Stimulated activated CD4-positive, alpha-beta T cell treated with anti-CD3 and anti-CD28 coated beads, Interleukin-12 subunit alpha, Interleukin-12 subunit beta, amount 100 ng/mL, for 4 hours (primary cell): ENCODE results near the gene HNRNPU.

Experiments used
- DNase-seq: peaks from one replicate; pipeline ENCODE4 v3.0.0-alpha.2; 2020

The HNRNPU gene

GRCh38 chr1:244862354-244862698 lies 2.0 kb downstream of the HNRNPU start:
- DNase-seq = no peak

GRCh38 chr1:244861683-244862082 lies 2.7 kb downstream of the HNRNPU start:
- no peak for DNase-seq

- no peak for DNase-seq
Measured at GRCh38 chr1:244860914-244861610, 3.3 kb downstream of the HNRNPU start.

- DNase-seq = no peak
Measured at GRCh38 chr1:244860078-244860477, 4.3 kb downstream of the HNRNPU start.

DNA sequence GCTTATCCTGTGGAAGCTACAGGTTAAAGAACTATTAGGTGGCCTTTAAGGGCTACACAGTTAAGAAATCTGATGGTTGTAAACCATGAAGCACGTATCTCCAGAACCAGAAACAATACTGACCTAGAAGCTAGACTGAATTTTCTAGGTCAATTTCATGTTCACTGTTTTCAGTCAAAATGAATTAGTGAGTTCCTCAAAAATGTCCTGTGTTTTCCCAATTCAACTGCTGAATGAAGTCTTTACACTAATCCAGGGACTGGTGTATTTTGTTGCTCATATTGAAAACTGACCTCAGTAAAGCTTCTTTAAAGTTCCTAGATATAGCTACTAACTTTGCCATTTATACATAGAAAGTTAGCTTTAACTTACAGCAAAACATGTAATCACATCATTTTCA lies 6.0 kb downstream of the HNRNPU start:
- DNase-seq = no peak

DNA sequence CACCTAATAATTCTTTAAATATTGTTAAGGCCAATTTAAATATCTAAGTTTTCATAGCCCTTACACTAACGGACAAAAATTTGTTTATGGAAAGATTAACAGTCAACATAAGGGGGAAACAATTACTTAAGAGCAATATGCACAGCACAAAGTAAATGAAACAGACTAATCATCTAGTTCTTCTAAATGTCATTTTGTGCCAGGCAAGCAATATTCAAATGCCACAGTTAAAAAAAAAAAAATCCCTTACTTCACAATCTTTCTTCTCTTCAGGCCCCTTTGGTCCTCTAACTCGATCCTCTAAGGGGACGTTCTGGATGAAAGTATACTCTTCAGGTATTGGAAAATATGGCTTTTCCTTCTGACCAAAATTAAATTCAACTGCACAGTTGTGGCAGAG lies 6.6 kb downstream of the HNRNPU start:
- no peak for DNase-seq

DNA sequence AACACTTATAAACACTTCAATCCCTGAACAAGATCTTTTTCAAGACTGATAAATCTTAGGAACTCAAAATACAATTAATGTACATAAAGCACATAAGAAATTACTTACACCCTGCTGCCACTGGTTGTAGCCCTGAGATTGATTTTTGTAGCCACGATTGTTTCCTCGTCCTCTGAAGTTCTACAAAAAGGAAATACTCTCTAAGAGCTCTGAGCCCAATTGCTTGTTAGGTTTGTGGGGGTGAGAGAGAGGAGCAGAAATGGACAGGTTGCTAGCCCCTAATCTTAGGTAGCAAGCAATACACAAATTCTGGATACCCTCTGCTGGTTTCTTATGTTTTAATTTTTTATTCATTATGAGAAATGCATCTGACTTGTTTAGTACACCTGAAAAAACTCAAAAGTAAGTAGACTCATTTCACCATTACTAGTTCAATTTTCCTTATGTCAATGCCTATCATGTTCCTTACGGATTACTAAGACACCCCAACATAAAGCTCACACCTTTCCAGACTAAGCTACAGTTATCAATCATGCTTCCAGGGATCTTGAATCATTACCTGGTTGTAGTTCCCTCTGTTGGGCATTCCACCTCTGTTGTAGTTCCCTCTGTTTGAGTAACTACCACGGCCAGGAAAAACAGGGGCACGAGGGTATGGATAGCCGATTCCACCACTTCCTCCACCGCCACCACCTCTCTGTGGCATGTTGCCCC lies 9.3 kb downstream of the HNRNPU start:
- DNase-seq = no peak

DNA sequence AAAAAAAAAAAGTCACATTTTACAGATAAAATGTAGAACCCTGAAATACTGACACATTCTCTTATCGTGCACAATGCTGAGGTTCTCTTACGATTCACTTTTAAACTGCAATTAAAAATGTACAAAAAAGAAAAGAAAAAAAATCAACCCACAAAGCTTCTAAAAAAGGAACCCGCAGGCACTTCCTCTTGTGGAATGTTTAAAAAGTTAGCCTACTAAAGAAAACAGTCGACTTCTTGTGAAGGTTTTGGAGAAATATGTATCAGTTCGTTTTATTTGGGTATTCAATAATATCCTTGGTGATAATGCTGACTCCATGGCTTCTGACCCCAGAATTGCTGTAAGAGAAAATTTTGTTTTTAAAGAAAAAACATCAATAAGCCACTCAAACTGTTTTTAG lies 10.2 kb downstream of the HNRNPU start:
- no peak for DNase-seq

DNA sequence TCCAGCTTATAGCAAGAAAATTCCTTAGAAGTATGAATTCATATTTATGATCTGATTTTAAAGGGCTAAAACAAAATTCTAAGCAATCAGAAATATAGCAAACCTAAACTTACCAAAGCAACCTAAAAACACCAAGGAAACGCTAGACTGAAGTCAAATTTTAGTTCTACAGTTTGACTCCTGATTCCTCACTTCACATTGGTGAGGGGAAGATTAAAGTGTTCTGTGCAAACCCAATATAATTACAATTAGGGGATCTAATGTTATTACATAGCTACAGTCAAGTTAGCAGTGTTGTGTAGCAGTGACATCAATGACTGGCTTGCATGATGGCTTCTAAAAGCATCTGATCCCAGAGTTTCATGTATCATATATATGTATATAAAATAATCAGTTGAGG lies 11.6 kb downstream of the HNRNPU start:
- no peak for DNase-seq

DNA sequence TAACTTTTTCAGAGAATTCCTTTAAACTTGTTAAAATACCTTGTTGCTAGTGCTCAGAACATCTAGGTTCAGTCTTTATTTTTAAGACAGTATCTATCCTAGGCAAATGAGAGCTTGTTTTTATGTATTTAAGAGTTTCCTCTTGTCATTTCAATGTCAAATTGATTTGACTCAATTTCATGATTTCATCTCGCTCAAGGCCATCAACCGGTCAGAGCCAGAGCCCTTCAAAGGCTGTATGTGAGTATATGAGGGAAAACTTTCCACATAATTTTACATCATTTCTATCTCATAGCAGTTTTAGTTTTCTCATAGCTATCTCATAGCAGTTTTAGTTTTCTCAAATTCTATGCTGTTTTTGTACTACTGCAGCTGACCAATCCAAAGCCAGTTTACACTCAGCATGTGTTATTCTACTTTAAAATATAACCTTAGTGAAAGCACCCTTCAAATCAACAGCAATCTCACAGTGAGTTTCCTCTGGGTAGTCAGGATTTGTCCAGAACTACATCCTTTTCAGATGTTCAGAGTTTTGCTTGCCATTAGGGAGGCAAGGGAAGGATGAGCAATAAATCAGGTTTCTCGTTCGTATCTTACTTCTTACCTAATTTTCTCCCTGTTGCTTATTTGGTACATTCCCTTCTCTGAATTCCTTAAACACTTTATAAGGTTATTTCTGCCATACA lies 12.7 kb downstream of the HNRNPU start:
- no peak for DNase-seq

DNA sequence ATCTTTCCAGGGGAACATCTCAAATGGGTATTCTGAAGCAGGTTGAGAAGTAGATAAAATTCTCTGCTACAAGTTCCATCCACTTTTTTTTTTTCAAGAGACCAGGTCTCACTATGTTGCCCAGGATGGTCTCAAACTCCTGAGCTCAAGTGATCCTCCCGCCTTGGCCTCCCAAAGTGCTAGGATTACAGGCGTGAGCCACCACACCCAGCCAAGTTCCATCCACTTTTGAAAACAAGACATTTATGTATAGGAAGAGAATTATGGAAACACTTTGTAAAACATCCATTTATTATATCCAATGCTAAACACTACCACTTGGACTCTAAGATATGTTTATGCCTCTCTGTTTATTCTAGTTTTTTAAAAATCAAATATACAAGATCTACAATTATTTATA lies 13.4 kb downstream of the HNRNPU start:
- DNase-seq = no peak

- no peak for DNase-seq
Measured at GRCh38 chr1:244850099-244850852, 14.1 kb downstream of the HNRNPU start.

DNA sequence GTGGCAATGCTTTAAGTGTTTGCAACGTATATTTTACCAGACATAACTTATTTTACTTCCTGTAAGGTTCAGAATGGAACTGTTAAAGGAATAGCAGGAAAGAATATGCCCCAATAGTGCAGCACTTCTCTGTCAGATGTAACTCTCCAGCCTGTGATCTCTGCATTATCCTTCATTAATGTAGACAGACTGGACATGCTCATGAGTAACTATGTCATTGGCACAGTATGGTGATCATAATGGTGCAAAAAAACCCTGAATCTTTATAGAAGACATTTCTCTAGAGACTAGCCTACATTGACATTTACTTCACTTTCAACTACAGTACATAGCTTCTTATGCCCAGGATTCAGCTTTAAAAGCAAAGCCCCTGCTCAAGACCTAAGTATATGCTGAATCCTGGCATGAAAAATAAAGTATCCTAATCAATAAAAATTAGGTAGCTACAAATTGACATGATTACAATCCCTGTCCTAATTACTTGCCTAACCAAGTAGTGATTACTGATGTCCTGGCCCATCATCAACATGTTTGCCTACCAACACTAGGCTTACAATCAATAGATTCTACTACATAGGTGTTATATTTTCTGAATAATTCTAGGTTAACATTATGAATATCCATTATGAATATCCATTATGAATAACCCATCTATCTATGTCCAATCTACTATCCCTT lies 15.0 kb downstream of the HNRNPU start:
- no peak for DNase-seq

- no peak for DNase-seq
Measured at GRCh38 chr1:244846653-244847052, 17.7 kb downstream of the HNRNPU start.

DNA sequence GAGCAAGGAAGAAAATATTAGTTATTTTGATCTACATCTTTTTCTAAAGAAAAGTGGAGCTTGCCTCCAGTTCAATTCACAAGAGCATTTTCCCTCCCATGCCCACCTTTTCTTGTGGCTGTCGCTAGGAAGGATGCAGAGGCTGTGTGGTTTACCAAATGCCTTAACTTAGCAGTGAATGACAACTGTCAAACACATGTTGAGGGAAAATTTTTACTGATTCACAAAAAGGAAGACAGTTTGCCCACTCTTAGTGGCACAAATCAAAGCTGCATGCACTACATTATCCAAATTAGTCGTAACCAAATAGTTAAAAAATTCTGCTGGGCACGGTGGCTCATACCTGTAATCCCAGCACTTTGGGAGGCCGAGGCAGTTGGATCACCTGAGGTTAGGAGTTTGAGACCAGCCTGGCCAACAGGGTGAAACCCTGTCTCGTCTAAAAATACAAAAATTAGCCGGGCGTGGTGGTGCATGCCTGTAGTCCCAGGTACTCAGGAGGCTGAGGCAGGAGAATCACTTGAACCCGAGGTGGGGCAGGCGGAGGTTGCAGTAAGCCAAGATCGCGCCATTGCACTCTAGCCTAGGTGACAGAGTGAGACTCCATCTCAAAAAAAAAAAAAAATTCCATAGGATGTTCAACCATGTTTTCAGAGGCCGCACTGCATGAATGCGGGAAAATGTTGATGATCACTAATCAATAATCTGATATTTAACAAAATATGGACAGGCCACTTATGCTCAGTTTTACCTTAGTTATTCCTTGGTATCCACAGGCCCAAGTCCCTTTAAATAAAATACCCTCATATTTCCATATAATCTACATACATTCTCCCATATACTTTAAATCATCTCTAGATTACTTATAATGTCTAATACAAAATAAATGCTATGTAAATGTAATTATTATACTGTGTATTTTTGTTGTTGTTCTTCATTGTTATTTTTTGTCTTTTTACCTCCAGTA lies 19.9 kb downstream of the HNRNPU start:
- no peak for DNase-seq

GRCh38 chr1:244843148-244843978 lies 21.0 kb downstream of the HNRNPU start:
- DNase-seq = no peak

- DNase-seq = no peak
Measured at GRCh38 chr1:244841273-244841927, 22.9 kb downstream of the HNRNPU start.

- DNase-seq = no peak
Measured at GRCh38 chr1:244840219-244840794, 24.0 kb downstream of the HNRNPU start.

DNA sequence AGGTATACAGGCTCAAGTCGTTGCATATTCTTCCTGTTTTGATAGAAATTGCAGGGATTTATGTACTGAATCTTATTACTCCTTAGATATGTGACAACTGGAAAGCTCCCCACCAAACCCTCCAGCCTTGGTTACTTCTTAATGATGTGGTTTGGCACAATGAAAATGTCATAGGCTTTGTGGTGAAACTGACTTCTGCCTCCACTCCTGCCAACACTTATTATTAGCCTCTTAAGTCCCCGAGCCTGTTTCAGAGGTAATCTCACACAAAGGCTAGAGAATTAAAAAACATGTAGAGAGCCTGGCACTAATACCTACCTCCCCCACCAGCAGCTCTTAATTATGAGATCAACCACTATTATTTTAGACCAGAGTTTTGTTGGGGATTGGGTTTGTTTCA lies 24.7 kb downstream of the HNRNPU start:
- DNase-seq = no peak
